Naive thymus-derived CD4-positive, alpha-beta T cell (primary cell): ENCODE measurements around the gene MATN1. TPM values are rescaled to one million over a fixed set of nuclear protein-coding genes. Genes with fewer than 3 reads are reported as not detected.
A peak's percentile ranks its signal among the peaks of the same experiment; 100 is the strongest.

ENCODE experiments used
- ATAC-seq: fragments of 150-1000 bp; cut with Tn5 transposase; 2 replicates; pipeline ENCODE4 v1.10.0; 2021; ENCODE audit warnings: mild to moderate bottlenecking, moderate library complexity
- CTCF ChIA-PET: fragments of 350-600 bp; sonication (Branson Sonifier 250); formaldehyde crosslinking; loops from one replicate; lab custom pipeline; 2021; ENCODE audit warnings: antibody characterized with exemption; lab: Charles Lee
- POLR2A ChIA-PET: fragments of 350-600 bp; sonication (Branson Sonifier 250); formaldehyde crosslinking; loops from one replicate; lab custom pipeline; 2021; ENCODE audit warnings: antibody characterized with exemption, inconsistent platforms; lab: Charles Lee
- DNase-seq, 9 donors: peaks; one replicate each; pipeline versions ENCODE4 v3.0.0 to v3.0.0-alpha.2; 2020 to 2022; ENCODE audit warnings: mixed read lengths in 1 of 9
- H3K27ac ChIP-seq: one replicate; pipeline ENCODE4 v1.7.0; 2013; ENCODE audit warnings: mild to moderate bottlenecking, low read depth, low read length, moderate library complexity
- H3K27me3 ChIP-seq, 2 donors: one replicate each; pipeline ENCODE4 v1.7.0; 2013; ENCODE audit warnings: low read length in 2 of 2, mild to moderate bottlenecking in 2 of 2, moderate library complexity in 2 of 2; ENCODE audit not compliant: control insufficient read depth in 2 of 2, insufficient read depth in 2 of 2
- H3K36me3 ChIP-seq, 3 experiments: 1 replicate in 2 of 3; 2 replicates in 1 of 3; pipeline ENCODE4 v1.7.0; 2013; ENCODE audit warnings: low read length in 3 of 3, mild to moderate bottlenecking in 3 of 3, moderate library complexity in 1 of 3; ENCODE audit not compliant: insufficient read depth in 3 of 3, control insufficient read depth in 2 of 3
- H3K4me1 ChIP-seq, 2 donors: one replicate each; pipeline ENCODE4 v1.7.0; 2013; ENCODE audit warnings: low read length in 2 of 2, mild to moderate bottlenecking in 2 of 2, moderate library complexity in 1 of 2; ENCODE audit not compliant: control insufficient read depth in 2 of 2, insufficient read depth in 2 of 2
- H3K4me3 ChIP-seq: 2 replicates; pipeline ENCODE4 v1.7.0; 2013; ENCODE audit warnings: mild to moderate bottlenecking, low read length
- H3K9me3 ChIP-seq, 3 experiments: 1 replicate in 2 of 3; 2 replicates in 1 of 3; pipeline ENCODE4 v1.7.0; 2013; ENCODE audit warnings: low read length in 3 of 3; ENCODE audit not compliant: control insufficient read depth in 2 of 3
- H3K27ac Mint-ChIP-seq, 9 donors: one replicate each; pipeline ENCODE4 v1.8.0; 2020 to 2022; ENCODE audit warnings: mixed read lengths in 9 of 9, mild to moderate bottlenecking in 8 of 9, moderate library complexity in 5 of 9, inconsistent platforms in 2 of 9
- H3K27me3 Mint-ChIP-seq, 5 donors: one replicate each; pipeline ENCODE4 v1.8.0; 2021 to 2022; ENCODE audit warnings: mixed read lengths in 5 of 5, mild to moderate bottlenecking in 1 of 5
- H3K36me3 Mint-ChIP-seq, 5 donors: one replicate each; pipeline ENCODE4 v1.8.0; 2020 to 2022; ENCODE audit warnings: mixed read lengths in 5 of 5, mild to moderate bottlenecking in 3 of 5, inconsistent platforms in 1 of 5
- H3K4me1 Mint-ChIP-seq, 7 donors: one replicate each; pipeline ENCODE4 v1.8.0; 2020 to 2022; ENCODE audit warnings: mixed read lengths in 7 of 7, mild to moderate bottlenecking in 3 of 7, inconsistent platforms in 1 of 7
- H3K4me3 Mint-ChIP-seq, 10 donors: one replicate each; pipeline ENCODE4 v1.8.0; 2020 to 2022; ENCODE audit warnings: mild to moderate bottlenecking in 10 of 10, mixed read lengths in 10 of 10, moderate library complexity in 6 of 10, inconsistent platforms in 2 of 10
- H3K9me3 Mint-ChIP-seq, 11 donors: one replicate each; pipeline ENCODE4 v1.8.0; 2020 to 2022; ENCODE audit warnings: mixed read lengths in 11 of 11, mild to moderate bottlenecking in 4 of 11, inconsistent platforms in 1 of 11, moderate library complexity in 1 of 11
- intact Hi-C, 2 donors: fragments of 100-400 bp; cut with micrococcal nuclease; formaldehyde crosslinking; loops; one replicate each; pipeline ENCODE4 v1.15.1; 2023
- polyA plus RNA-seq, 2 donors: library from polyadenylated mRNA; unstranded; fragments of 300-500 nt; fragmentation: Illumina TruSeq; gene quantifications; one replicate each; pipeline ENCODE4 v1.2.3, GENCODE V29; 2021
- total RNA-seq, 6 experiments: library from RNA in 5 of 6; stranded (reverse) in 5 of 6; gene quantifications; 1 replicate in 5 of 6; 2 replicates in 1 of 6; pipeline ENCODE4 v1.2.3 and lab custom pipeline; 2021 to 2026

Gene MATN1
- total and polyA plus RNA-seq, 7 experiments from 2014 or later, result 0.08 to 3.6 (median 0.22) TPM; not detected in 2

DNA sequence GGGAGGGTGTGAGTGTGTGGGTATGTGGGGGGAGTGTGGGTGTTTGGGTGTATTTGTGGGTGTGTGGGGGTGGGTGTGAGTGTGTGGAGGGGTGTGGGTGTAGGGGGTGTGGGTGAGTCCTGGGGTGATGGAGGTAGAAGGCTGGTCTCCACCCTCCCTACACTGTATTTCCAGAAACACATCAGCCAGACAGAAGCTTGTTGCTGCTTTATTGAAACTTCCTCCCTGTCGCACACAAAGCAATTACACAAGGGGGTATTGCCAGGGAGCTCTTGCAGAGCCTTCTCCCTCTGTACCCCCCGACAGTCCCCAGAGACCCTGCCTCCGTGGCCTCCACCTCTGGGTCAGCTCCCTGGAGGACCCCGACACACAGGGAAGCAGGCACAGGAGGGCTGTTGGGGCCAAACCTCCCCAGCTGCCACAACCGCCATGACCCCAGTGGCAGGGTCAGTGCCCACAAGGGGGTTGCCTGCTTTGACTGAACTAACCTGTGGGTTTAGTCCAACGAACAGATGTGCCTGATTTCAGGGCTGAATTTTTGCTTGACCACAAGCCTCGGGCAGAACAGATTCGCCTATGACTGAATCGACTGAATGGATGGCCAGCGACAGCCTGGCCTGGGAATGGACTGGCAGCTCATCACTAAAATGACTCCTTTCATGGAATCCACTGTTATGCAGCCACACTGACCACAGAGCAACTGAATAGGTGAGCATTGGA is 9.1 kb upstream of the MATN1 start:
- Mint-ChIP-seq H3K4me3 (peak overlapping the region in 1 of 10 donors; percentile 34), H3K36me3 (peaks cover 16 to 39% (median 17%) of the 10 kb centered on the region in 5 donors), H3K4me1 (peaks cover 19 to 30% (median 23%) of the 10 kb centered on the region in 7 donors), H3K27me3 (no peaks in the 10 kb centered on the region), H3K9me3 (no peaks in the 10 kb centered on the region), H3K27ac (peak overlapping the region; percentile 60 to 89 (median 83))
- ChIA-PET POLR2A (interaction anchor here (5.0 to 42.4 kb wide), 2 partner anchors 12 to 23 kb away, joined by 30 to 1281 read pairs; partner anchors contain the start of gene LAPTM5), CTCF (interaction anchor here (0.7 to 1.8 kb wide), 4 partner anchors 11 to 48 kb away, joined by 3 to 7 read pairs (median 4); no protein-coding TSS in a partner anchor)
- Histone ChIP-seq H3K9me3 (no peaks in the 10 kb centered on the region), H3K4me3 (no peak overlapping the region), H3K27ac (peak overlapping the region; percentile 48), H3K4me1 (peaks cover 4 to 10% of the 10 kb centered on the region in 2 donors), H3K27me3 (no peaks in the 10 kb centered on the region), H3K36me3 (peaks cover 29 to 62% (median 34%) of the 10 kb centered on the region in 3 experiments)
- peak in 2 of 9 donors; percentile 26 to 48 for DNase-seq
- intact Hi-C loops, result loop anchor here in 1 of 2 donors (1.0 kb wide), 2 partner anchors 11 to 24 kb away; no protein-coding TSS in a partner anchor
- peak; percentile 71 for ATAC-seq

DNA sequence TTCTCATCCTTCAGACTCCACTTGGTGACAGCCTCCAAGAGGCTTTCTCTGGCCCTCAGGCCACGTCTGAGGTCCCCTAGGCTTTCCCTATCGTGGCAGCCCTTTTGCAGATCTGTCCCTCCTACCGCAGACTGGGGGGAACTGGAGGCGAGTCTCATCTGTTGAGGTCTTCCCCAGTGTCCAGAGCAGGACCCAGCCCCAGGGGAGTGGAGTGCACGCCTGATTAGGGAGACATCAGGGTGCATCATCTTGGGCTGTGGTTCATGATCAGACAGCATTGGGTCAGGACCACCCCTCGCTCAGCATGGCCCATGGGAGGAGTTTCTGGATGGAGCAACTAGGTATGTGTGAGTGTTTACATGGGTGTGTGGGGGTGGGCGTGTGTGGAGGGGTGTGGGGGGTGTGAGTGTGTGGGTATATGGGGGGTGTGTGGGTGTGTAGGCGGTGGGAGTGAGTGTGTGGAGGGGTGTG is 8.5 kb upstream of the MATN1 start:
- H3K27ac Mint-ChIP-seq, result peak overlapping the region; percentile 62 to 89 (median 86)
- no peak for ATAC-seq
- H3K36me3 Mint-ChIP-seq, result peaks cover 11 to 35% (median 14%) of the 10 kb centered on the region in 5 donors
- Histone ChIP-seq H3K4me1 (peaks cover 4 to 10% of the 10 kb centered on the region in 2 donors), H3K4me3 (no peak overlapping the region), H3K27me3 (no peaks in the 10 kb centered on the region), H3K27ac (peak overlapping the region; percentile 48), H3K36me3 (peaks cover 23 to 60% (median 28%) of the 10 kb centered on the region in 3 experiments), H3K9me3 (no peaks in the 10 kb centered on the region)
- DNase-seq, result no peak
- H3K4me1 Mint-ChIP-seq, result peaks cover 19 to 30% (median 23%) of the 10 kb centered on the region in 7 donors
- CTCF ChIA-PET, result interaction anchor here (1.0 to 1.8 kb wide), 3 partner anchors 12 to 29 kb away, joined by 4 to 7 read pairs (median 4); no protein-coding TSS in a partner anchor
- H3K4me3 Mint-ChIP-seq, result peak overlapping the region in 3 of 10 donors; percentile 1 to 34 (median 12)
- intact Hi-C loops, result loop anchor here in 1 of 2 donors (1.0 kb wide), 2 partner anchors 11 to 24 kb away; no protein-coding TSS in a partner anchor
- no peaks in the 10 kb centered on the region for H3K9me3 Mint-ChIP-seq
- H3K27me3 Mint-ChIP-seq, result no peaks in the 10 kb centered on the region
- POLR2A ChIA-PET, result interaction anchor here (0.6 to 42.4 kb wide), 3 partner anchors 12 to 166 kb away, joined by 3 to 1281 read pairs (median 30); partner anchors contain the start of gene LAPTM5

DNA sequence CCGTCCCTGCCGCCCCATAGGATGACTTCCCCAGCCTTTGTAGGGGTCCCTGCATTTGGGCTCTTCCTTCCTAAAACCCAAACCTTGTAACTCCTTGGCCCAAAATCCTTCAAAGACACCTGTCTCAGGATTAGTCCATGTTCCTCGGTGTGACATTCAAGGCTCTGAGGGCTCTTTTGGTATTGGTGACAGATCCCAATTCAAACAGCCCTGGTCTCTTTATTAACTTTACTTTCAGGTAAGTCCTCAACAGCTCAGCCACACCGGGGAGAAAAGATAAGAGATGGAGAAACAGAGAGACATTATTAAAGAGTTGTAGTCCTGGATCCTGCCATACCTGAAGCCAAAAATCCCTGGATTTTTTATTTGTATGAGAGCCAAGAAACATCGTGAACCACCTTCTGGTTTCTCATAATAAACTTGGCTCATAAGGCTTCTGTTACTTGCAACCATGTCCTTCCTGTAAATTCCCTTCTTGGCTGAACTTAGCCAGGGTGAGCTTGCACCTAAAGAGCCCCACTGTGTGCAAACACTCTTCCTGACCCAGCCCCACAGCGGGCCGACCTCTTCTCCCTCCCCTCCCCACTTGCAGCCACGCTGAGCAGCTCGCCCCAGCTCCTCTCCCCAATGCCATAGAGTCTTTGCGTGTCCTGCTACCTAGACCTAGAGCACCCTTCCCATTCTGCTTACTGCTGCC is 7.9 kb upstream of the MATN1 start:
- H3K4me3 ChIP-seq, result no peak overlapping the region
- CTCF ChIA-PET, result interaction anchor here (0.9 to 1.1 kb wide), 2 partner anchors 13 kb away, joined by 3 to 4 read pairs; no protein-coding TSS in a partner anchor
- no peaks in the 10 kb centered on the region for H3K27me3 ChIP-seq
- peaks cover 17 to 56% (median 23%) of the 10 kb centered on the region in 3 experiments for H3K36me3 ChIP-seq
- Mint-ChIP-seq H3K27me3 (no peaks in the 10 kb centered on the region), H3K27ac (peak overlapping the region; percentile 58 to 89 (median 86)), H3K9me3 (no peaks in the 10 kb centered on the region), H3K4me1 (peaks cover 19 to 30% (median 22%) of the 10 kb centered on the region in 7 donors), H3K4me3 (peak overlapping the region in 4 of 10 donors; percentile 1 to 42 (median 8)), H3K36me3 (peaks cover 9 to 32% (median 14%) of the 10 kb centered on the region in 5 donors)
- ATAC-seq (no peak), DNase-seq (no peak)
- peaks cover 4 to 10% of the 10 kb centered on the region in 2 donors for H3K4me1 ChIP-seq
- H3K9me3 ChIP-seq, result no peaks in the 10 kb centered on the region
- POLR2A ChIA-PET, result interaction anchor here (0.6 to 42.4 kb wide), 3 partner anchors 11 to 167 kb away, joined by 3 to 1281 read pairs (median 30); partner anchors contain the start of gene LAPTM5
- peak overlapping the region; percentile 48 for H3K27ac ChIP-seq
- intact Hi-C loops, result no loop called here

DNA sequence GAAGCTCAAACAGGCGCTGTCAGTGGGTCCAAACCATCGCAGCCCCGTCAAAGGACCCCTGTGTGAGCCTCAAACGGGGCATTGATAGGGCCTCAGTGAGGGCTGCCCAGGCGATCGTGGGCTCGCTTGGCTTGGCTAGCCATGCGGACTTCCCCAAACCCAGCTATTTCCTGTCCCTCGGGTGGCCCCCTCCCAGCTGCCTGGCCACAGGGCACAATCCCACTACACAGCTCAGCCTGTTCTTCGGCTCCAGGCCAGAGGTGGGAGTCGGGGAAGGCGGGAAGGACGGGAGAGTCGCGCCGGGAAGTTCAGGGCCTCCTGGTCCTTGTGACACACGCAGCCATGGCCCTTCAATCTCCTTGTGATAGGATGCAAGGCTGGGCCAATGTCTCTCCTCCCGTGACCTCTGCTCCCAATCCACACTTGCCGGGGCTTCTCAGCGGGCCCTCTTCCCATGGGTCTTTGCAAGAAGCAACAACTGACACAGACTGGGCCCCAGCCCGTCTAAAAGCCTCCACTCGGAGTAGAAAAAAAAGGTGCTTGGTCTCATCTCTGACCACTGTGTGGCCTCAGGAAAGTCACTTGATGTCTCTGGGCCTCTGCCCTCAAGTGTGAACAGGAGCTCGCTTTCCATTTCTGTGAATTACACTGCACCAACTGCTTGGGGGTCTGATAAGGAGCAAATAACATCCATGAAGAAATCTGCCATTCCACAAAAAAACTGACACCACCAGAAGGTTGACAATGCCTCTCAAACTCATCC is 7.1 kb upstream of the MATN1 start:
- Mint-ChIP-seq H3K27me3 (no peaks in the 10 kb centered on the region), H3K4me3 (peak overlapping the region in 1 of 10 donors; percentile 21), H3K9me3 (no peaks in the 10 kb centered on the region), H3K4me1 (peaks cover 14 to 30% (median 22%) of the 10 kb centered on the region in 7 donors), H3K27ac (peak overlapping the region; percentile 56 to 89 (median 83)), H3K36me3 (peaks cover 8 to 26% (median 10%) of the 10 kb centered on the region in 5 donors)
- Histone ChIP-seq H3K36me3 (peaks cover 12 to 56% (median 16%) of the 10 kb centered on the region in 3 experiments), H3K4me3 (no peak overlapping the region), H3K27ac (no peak overlapping the region), H3K4me1 (peaks cover 4 to 10% of the 10 kb centered on the region in 2 donors), H3K9me3 (no peaks in the 10 kb centered on the region), H3K27me3 (no peaks in the 10 kb centered on the region)
- DNase-seq (no peak), ATAC-seq (no peak)
- intact Hi-C loops, result no loop called here
- POLR2A ChIA-PET, result interaction anchor here (0.8 to 42.4 kb wide), 3 partner anchors 10 to 610 kb away, joined by 3 to 1281 read pairs (median 30); partner anchors contain the start of gene LAPTM5
- CTCF ChIA-PET, result interaction anchor here (0.7 to 1.7 kb wide), 4 partner anchors 12 to 49 kb away, joined by 3 to 10 read pairs (median 4); no protein-coding TSS in a partner anchor

DNA sequence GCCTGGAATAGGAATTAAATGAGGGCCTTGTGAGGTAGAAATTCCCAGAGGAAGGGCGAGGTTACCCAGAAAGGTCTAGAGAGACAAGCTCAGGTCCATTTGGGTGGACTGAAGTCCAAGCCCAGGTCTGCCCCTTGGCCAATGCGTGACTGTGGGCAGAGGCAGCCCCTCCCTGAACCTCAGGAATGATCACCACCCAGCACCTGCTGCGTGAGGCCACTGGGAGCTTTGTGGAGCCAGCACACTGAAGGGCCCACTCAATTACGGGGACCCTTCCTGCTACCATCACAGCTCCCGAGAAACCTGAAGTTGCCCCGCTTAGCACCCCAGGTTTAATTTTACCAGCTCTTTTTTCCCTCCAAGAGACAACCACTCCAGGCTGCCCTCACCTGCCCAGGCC is 6.5 kb upstream of the MATN1 start:
- H3K27ac ChIP-seq, result no peak overlapping the region
- peak overlapping the region in 1 of 10 donors; percentile 21 for H3K4me3 Mint-ChIP-seq

More for the DNA sequence above, 6.5 kb upstream of the MATN1 start:
- Mint-ChIP-seq H3K4me1 (peaks cover 9 to 36% (median 24%) of the 10 kb centered on the region in 7 donors), H3K27me3 (no peaks in the 10 kb centered on the region), H3K36me3 (peaks cover 5 to 19% (median 9%) of the 10 kb centered on the region in 5 donors), H3K27ac (peak overlapping the region in 3 of 9 donors; percentile 8 to 71 (median 38)), H3K9me3 (no peaks in the 10 kb centered on the region)
- ATAC-seq (no peak), DNase-seq (no peak)
- H3K9me3 ChIP-seq, result no peaks in the 10 kb centered on the region
- intact Hi-C loops, result no loop called here
- H3K4me1 ChIP-seq, result peaks cover 4 to 10% of the 10 kb centered on the region in 2 donors
- H3K36me3 ChIP-seq, result peaks cover 9 to 56% (median 10%) of the 10 kb centered on the region in 3 experiments
- CTCF ChIA-PET, result interaction anchor here (0.7 to 1.7 kb wide), 4 partner anchors 16 to 50 kb away, joined by 3 to 10 read pairs (median 3); no protein-coding TSS in a partner anchor
- no peaks in the 10 kb centered on the region for H3K27me3 ChIP-seq
- POLR2A ChIA-PET, result interaction anchor here (0.7 to 42.4 kb wide), 4 partner anchors 10 to 610 kb away, joined by 3 to 1281 read pairs (median 16); partner anchors contain the start of gene LAPTM5
- no peak overlapping the region for H3K4me3 ChIP-seq
